HEK293T (cell line): ENCODE measurements around the gene TMEM185B.

Source experiments
- CTBP1 ChIP-seq: fragments of 450-650 bp; IDR thresholded peaks from 2 replicates; pipeline ENCODE4 v1.6.1; 2016; ENCODE audit warnings: borderline replicate concordance
- ELF4 ChIP-seq: fragments of 450-650 bp; IDR thresholded peaks from 2 replicates; pipeline ENCODE4 v1.6.1; 2017; ENCODE audit warnings: antibody characterized with exemption
- FOXK2 ChIP-seq: fragments of 450-650 bp; IDR thresholded peaks from 2 replicates; pipeline ENCODE4 v1.6.1; 2016; ENCODE audit warnings: mild to moderate bottlenecking
- FOXM1 ChIP-seq: fragments of 450-650 bp; IDR thresholded peaks from 2 replicates; pipeline ENCODE4 v1.6.1; 2017; ENCODE audit warnings: mild to moderate bottlenecking, borderline replicate concordance
- HDGF ChIP-seq: fragments of 450-650 bp; IDR thresholded peaks from 2 replicates; pipeline ENCODE4 v1.6.1; 2017; ENCODE audit warnings: antibody characterized with exemption, borderline replicate concordance
- NFRKB ChIP-seq: fragments of 450-650 bp; IDR thresholded peaks from 2 replicates; pipeline ENCODE4 v1.6.1; 2016; ENCODE audit warnings: mild to moderate bottlenecking, moderate library complexity
- SP1 ChIP-seq: fragments of 450-650 bp; IDR thresholded peaks from 2 replicates; pipeline ENCODE4 v1.6.1; 2017
- SUZ12 ChIP-seq: fragments of 450-650 bp; IDR thresholded peaks from 2 replicates; pipeline ENCODE4 v1.6.1; 2016; ENCODE audit warnings: mild to moderate bottlenecking
- ZNF384 ChIP-seq: fragments of 450-650 bp; IDR thresholded peaks from 2 replicates; pipeline ENCODE4 v1.6.1; 2016

DNA sequence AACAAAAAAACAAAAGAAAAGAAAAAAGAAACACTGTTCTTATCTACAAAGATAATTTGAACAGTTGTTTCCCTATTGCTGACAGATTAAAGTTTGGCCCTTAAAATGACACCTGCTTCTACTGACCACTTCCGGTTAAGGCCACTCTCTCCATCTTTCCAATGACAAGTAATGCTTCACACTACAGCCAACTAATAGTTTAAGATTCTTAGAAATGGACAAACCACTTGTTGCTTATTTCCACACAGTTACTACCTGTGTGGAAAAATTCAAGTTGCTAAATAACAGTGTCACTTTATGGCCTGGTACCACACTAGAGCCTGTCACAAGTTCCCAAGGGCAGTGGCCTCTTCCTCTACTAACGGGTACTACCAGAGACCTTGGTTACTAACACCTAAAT, 2.4 kb downstream of the TMEM185B start:
- TF ChIP-seq HDGF, result no peak
- no peak for TF ChIP-seq FOXM1
- no peak for TF ChIP-seq NFRKB
- no peak for TF ChIP-seq SP1
- no peak for TF ChIP-seq CTBP1
- no peak for TF ChIP-seq SUZ12
- no peak for TF ChIP-seq ELF4
- no peak for TF ChIP-seq ZNF384
- TF ChIP-seq FOXK2, result no peak
